Liver (tissue), 10 donors: ENCODE results near the gene IFNG-AS1. TPM values are rescaled to one million over a fixed set of nuclear protein-coding genes. Genes with fewer than 3 reads are reported as not detected.

Source experiments
- DNase-seq: peaks from one replicate; pipeline ENCODE4 v3.0.0-alpha.2; 2017; ENCODE audit warnings: low spot score
- H3K27ac ChIP-seq, 2 donors: one replicate each; pipeline ENCODE4 v1.7.0; 2013; ENCODE audit warnings: inconsistent platforms in 2 of 2, low read length in 2 of 2, control low read depth in 1 of 2, low read depth in 1 of 2, mild to moderate bottlenecking in 1 of 2
- H3K27me3 ChIP-seq, 4 donors: one replicate each; pipeline versions ENCODE4 v1.6.1 to v1.7.0; 2013; ENCODE audit warnings: low read length in 3 of 4, inconsistent platforms in 1 of 4, mild to moderate bottlenecking in 1 of 4, moderate library complexity in 1 of 4; ENCODE audit not compliant: control insufficient read depth in 4 of 4, insufficient read depth in 4 of 4
- H3K36me3 ChIP-seq, 4 donors: one replicate each; pipeline versions ENCODE4 v1.6.1 to v1.7.0; 2013; ENCODE audit warnings: low read length in 3 of 4, mild to moderate bottlenecking in 3 of 4, low read depth in 1 of 4, moderate library complexity in 1 of 4; ENCODE audit not compliant: control insufficient read depth in 4 of 4, insufficient read depth in 3 of 4
- H3K4me1 ChIP-seq, 4 donors: one replicate each; pipeline versions ENCODE4 v1.6.1 to v1.7.0; 2013; ENCODE audit warnings: low read length in 3 of 4, mild to moderate bottlenecking in 3 of 4, moderate library complexity in 1 of 4; ENCODE audit not compliant: control insufficient read depth in 4 of 4, insufficient read depth in 4 of 4
- H3K4me3 ChIP-seq, 3 donors: one replicate each; pipeline versions ENCODE4 v1.6.1 to v1.7.0; 2013; ENCODE audit warnings: low read length in 3 of 3, control low read depth in 1 of 3, low read depth in 1 of 3, mild to moderate bottlenecking in 1 of 3
- H3K9ac ChIP-seq, 2 donors: one replicate each; pipeline ENCODE4 v1.7.0; 2013; ENCODE audit warnings: low read length in 2 of 2, mild to moderate bottlenecking in 2 of 2, moderate library complexity in 2 of 2, control low read depth in 1 of 2, low read depth in 1 of 2
- H3K9me3 ChIP-seq, 4 donors: one replicate each; pipeline versions ENCODE4 v1.6.1 to v1.7.0; 2013; ENCODE audit warnings: low read length in 3 of 4; ENCODE audit not compliant: control insufficient read depth in 4 of 4
- EGR1 ChIP-seq, 2 donors: IDR thresholded peaks; 2 replicates each; pipeline ENCODE4 v1.6.1; 2016 to 2018; ENCODE audit warnings: antibody characterized with exemption in 2 of 2, low read depth in 2 of 2
- FOXA1 ChIP-seq: IDR thresholded peaks from 2 replicates; pipeline ENCODE4 v1.6.1; 2016; ENCODE audit warnings: antibody characterized with exemption
- FOXA2 ChIP-seq: IDR thresholded peaks from 2 replicates; pipeline ENCODE4 v1.6.1; 2016; ENCODE audit warnings: antibody characterized with exemption
- GABPA ChIP-seq, 2 donors: IDR thresholded peaks in 1 of 2; conservative IDR thresholded peaks in 1 of 2; 2 replicates each; pipeline ENCODE4 v1.6.1; 2016; ENCODE audit warnings: antibody characterized with exemption in 2 of 2, mild to moderate bottlenecking in 1 of 2, moderate library complexity in 1 of 2
- HNF4A ChIP-seq, 2 donors: conservative IDR thresholded peaks; 2 replicates each; pipeline ENCODE4 v1.6.1; 2016; ENCODE audit warnings: antibody characterized with exemption in 2 of 2, mild to moderate bottlenecking in 2 of 2
- JUND ChIP-seq, 2 donors: IDR thresholded peaks; 2 replicates each; pipeline ENCODE4 v1.6.1; 2016; ENCODE audit warnings: antibody characterized with exemption in 2 of 2
- NR2F2 ChIP-seq: IDR thresholded peaks from 2 replicates; pipeline ENCODE4 v1.6.1; 2016; ENCODE audit warnings: antibody characterized with exemption
- TAF1 ChIP-seq: conservative IDR thresholded peaks from 2 replicates; pipeline ENCODE4 v1.6.1; 2016; ENCODE audit warnings: antibody characterized with exemption, mild to moderate bottlenecking
- YY1 ChIP-seq: IDR thresholded peaks from 2 replicates; pipeline ENCODE4 v1.6.1; 2016; ENCODE audit warnings: antibody characterized with exemption, mild to moderate bottlenecking
- WGBS: extraction: QIAGEN DNeasy Blood & Tissue Kit; methylation state at CpG from one replicate; pipeline ENCODE4 v1.1.7; 2013; 5-methylcytosine and 5-hydroxymethylcytosine counted together
- polyA plus RNA-seq, 2 donors: library from polyadenylated mRNA; stranded (reverse) in 1 of 2; unstranded in 1 of 2; fragments of 200-250 nt in 1 of 2; fragments of >200 nt in 1 of 2; fragmentation: Nextera tagmentation in 1 of 2; extraction: Ambion mirVana in 1 of 2; gene quantifications; one replicate each; pipeline versions ENCODE4 v1.2.1 to v1.2.3, GENCODE V29; 2013 to 2015
- small RNA-seq: library from RNA; depleted of rRNA; stranded (forward); fragments of <200 nt; gene quantifications from one replicate; pipeline ENCODE3, GENCODE V24; 2014
- total RNA-seq, 2 donors: library from RNA; depleted of rRNA; stranded (reverse); fragments of >200 nt; gene quantifications; one replicate each; pipeline ENCODE4 v1.2.3, GENCODE V29; 2014
- TF ChIP-seq, protein P1 (sequence below): fragments of 150-350 bp; IDR thresholded peaks from 2 replicates; pipeline ENCODE4 v1.5.1; 2017; ENCODE audit warnings: improper control_type of control experiment, low read depth, low read length; ENCODE audit not compliant: missing input control
- TF ChIP-seq, protein P2 (sequence below): IDR thresholded peaks from 2 replicates; pipeline ENCODE4 v1.6.1; 2016; ENCODE audit warnings: antibody characterized with exemption, mild to moderate bottlenecking
- TF ChIP-seq, protein P3 (sequence below): IDR thresholded peaks from 2 replicates; pipeline ENCODE4 v1.6.1; 2016; ENCODE audit warnings: antibody characterized with exemption
- TF ChIP-seq, protein P4 (sequence below): IDR thresholded peaks from 2 replicates; pipeline ENCODE4 v1.6.1; 2016; ENCODE audit warnings: antibody characterized with exemption
- TF ChIP-seq, protein P5 (sequence below): IDR thresholded peaks from 2 replicates; pipeline ENCODE4 v1.6.1; 2016; ENCODE audit warnings: antibody characterized with exemption
- donor health status: healthy.
- donor health status: healthy.
- donor health status: healthy.
- donor health status: healthy.
- donor health status: healthy.

The IFNG-AS1 gene
- total and polyA plus RNA-seq, 4 donors = 0.24 to 1.0 TPM; not detected in 2

DNA sequence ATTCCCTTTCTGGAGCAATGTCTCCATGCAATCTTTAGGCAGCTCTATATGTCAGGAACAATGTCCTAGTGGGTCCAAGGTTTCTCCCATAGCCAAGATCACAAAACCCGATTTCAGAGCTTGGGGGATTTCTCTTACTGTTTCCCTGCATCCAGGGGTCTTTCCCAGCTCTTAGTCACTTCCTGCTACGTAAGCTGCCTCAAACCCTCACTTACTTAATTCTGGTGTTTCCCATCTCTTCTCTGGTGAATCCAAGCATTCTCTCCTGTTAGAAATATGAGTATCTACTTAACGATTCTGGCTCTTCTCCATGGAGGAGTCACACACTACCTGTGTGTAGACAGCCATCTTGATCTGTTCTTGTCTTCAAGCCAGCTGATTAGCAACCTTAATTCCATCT lies 80.0 kb downstream of the IFNG-AS1 start:
- Histone ChIP-seq H3K27me3 (no peaks in the 10 kb centered on the region), H3K4me1 (no peaks in the 10 kb centered on the region), H3K9me3 (peaks cover 0 to 27% (median 3%) of the 10 kb centered on the region in 4 donors), H3K36me3 (no peaks in the 10 kb centered on the region), H3K9ac (no peak overlapping the region), H3K4me3 (no peak overlapping the region), H3K27ac (no peak overlapping the region)
- TF ChIP-seq, protein P1, sequence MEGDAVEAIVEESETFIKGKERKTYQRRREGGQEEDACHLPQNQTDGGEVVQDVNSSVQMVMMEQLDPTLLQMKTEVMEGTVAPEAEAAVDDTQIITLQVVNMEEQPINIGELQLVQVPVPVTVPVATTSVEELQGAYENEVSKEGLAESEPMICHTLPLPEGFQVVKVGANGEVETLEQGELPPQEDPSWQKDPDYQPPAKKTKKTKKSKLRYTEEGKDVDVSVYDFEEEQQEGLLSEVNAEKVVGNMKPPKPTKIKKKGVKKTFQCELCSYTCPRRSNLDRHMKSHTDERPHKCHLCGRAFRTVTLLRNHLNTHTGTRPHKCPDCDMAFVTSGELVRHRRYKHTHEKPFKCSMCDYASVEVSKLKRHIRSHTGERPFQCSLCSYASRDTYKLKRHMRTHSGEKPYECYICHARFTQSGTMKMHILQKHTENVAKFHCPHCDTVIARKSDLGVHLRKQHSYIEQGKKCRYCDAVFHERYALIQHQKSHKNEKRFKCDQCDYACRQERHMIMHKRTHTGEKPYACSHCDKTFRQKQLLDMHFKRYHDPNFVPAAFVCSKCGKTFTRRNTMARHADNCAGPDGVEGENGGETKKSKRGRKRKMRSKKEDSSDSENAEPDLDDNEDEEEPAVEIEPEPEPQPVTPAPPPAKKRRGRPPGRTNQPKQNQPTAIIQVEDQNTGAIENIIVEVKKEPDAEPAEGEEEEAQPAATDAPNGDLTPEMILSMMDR = no peak
- TF ChIP-seq NR2F2 = no peak
- TF ChIP-seq, protein P2, sequence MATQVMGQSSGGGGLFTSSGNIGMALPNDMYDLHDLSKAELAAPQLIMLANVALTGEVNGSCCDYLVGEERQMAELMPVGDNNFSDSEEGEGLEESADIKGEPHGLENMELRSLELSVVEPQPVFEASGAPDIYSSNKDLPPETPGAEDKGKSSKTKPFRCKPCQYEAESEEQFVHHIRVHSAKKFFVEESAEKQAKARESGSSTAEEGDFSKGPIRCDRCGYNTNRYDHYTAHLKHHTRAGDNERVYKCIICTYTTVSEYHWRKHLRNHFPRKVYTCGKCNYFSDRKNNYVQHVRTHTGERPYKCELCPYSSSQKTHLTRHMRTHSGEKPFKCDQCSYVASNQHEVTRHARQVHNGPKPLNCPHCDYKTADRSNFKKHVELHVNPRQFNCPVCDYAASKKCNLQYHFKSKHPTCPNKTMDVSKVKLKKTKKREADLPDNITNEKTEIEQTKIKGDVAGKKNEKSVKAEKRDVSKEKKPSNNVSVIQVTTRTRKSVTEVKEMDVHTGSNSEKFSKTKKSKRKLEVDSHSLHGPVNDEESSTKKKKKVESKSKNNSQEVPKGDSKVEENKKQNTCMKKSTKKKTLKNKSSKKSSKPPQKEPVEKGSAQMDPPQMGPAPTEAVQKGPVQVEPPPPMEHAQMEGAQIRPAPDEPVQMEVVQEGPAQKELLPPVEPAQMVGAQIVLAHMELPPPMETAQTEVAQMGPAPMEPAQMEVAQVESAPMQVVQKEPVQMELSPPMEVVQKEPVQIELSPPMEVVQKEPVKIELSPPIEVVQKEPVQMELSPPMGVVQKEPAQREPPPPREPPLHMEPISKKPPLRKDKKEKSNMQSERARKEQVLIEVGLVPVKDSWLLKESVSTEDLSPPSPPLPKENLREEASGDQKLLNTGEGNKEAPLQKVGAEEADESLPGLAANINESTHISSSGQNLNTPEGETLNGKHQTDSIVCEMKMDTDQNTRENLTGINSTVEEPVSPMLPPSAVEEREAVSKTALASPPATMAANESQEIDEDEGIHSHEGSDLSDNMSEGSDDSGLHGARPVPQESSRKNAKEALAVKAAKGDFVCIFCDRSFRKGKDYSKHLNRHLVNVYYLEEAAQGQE = no peak
- no peak for TF ChIP-seq HNF4A (conservative IDR thresholded peaks at IDR 0.05)
- TF ChIP-seq FOXA1 = no peak
- TF ChIP-seq, protein P3, sequence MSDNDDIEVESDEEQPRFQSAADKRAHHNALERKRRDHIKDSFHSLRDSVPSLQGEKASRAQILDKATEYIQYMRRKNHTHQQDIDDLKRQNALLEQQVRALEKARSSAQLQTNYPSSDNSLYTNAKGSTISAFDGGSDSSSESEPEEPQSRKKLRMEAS = no peak
- TF ChIP-seq FOXA2 = no peak
- TF ChIP-seq JUND (IDR thresholded peaks at IDR 0.05) = no peak
- TF ChIP-seq, protein P4, sequence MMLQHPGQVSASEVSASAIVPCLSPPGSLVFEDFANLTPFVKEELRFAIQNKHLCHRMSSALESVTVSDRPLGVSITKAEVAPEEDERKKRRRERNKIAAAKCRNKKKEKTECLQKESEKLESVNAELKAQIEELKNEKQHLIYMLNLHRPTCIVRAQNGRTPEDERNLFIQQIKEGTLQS = no peak
- TF ChIP-seq YY1 = no peak
- TF ChIP-seq TAF1 = no peak
- TF ChIP-seq, protein P5, sequence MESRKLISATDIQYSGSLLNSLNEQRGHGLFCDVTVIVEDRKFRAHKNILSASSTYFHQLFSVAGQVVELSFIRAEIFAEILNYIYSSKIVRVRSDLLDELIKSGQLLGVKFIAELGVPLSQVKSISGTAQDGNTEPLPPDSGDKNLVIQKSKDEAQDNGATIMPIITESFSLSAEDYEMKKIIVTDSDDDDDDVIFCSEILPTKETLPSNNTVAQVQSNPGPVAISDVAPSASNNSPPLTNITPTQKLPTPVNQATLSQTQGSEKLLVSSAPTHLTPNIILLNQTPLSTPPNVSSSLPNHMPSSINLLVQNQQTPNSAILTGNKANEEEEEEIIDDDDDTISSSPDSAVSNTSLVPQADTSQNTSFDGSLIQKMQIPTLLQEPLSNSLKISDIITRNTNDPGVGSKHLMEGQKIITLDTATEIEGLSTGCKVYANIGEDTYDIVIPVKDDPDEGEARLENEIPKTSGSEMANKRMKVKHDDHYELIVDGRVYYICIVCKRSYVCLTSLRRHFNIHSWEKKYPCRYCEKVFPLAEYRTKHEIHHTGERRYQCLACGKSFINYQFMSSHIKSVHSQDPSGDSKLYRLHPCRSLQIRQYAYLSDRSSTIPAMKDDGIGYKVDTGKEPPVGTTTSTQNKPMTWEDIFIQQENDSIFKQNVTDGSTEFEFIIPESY = no peak
- no peak for TF ChIP-seq EGR1 (IDR thresholded peaks at IDR 0.05; ENCODE audit: low read depth in 2 of 2)
- no peak for TF ChIP-seq GABPA (IDR thresholded peaks at IDR 0.05 in 1 of 2, conservative IDR thresholded peaks at IDR 0.05 in 1 of 2)
- no peak for DNase-seq
- WGBS = 69% methylated on average over 3 of the region's 3 CpGs

Small RNAs within 50 kb of the gene (small RNA-seq; reads per million reads assigned to genes)
- gene AC005294.1 = not detected
- not detected for gene RPL39P28

Other genes starting within 250 kb of the IFNG-AS1 start
- under 1 TPM in 1 of 2 donors, not detected in 1; 0.08 TPM for gene IFNG, start 170.3 kb downstream of the IFNG-AS1 start, total RNA-seq
- gene IFNG, start 170.3 kb downstream of the IFNG-AS1 start, polyA plus RNA-seq = not detected
- not detected for gene IL26, start 236.4 kb downstream of the IFNG-AS1 start, total RNA-seq
- not detected for gene IL26, start 236.4 kb downstream of the IFNG-AS1 start, polyA plus RNA-seq